H9 (cell line): ENCODE results near the gene RFTN2. TPM values are rescaled to one million over a fixed set of nuclear protein-coding genes. Genes with fewer than 3 reads are reported as not detected.

Experiments used
- DNase-seq: peaks from one replicate; pipeline ENCODE4 v3.0.0-alpha.2; 2017
- H2AFZ ChIP-seq: one replicate; pipeline ENCODE4 v1.6.1; 2013; ENCODE audit warnings: mild to moderate bottlenecking, low read length, control low read depth, moderate library complexity
- H2AK5ac ChIP-seq: 2 replicates; pipeline ENCODE4 v1.6.1; 2013; ENCODE audit warnings: low read length, control low read depth, mixed read lengths; ENCODE audit not compliant: insufficient read length
- H2BK120ac ChIP-seq: one replicate; pipeline ENCODE4 v1.6.1; 2013; ENCODE audit warnings: low read depth, mild to moderate bottlenecking, low read length, control low read depth, inconsistent platforms; ENCODE audit not compliant: poor library complexity, severe bottlenecking
- H2BK12ac ChIP-seq: 2 replicates; pipeline ENCODE4 v1.6.1; 2013; ENCODE audit warnings: low read length, control low read depth, mixed read lengths, low read depth; ENCODE audit not compliant: insufficient read length
- H2BK15ac ChIP-seq: 2 replicates; pipeline ENCODE4 v1.6.1; 2013; ENCODE audit warnings: low read depth, low read length, control low read depth
- H2BK20ac ChIP-seq: one replicate; pipeline ENCODE4 v1.6.1; 2013; ENCODE audit warnings: low read depth, mild to moderate bottlenecking, low read length, control low read depth, inconsistent platforms; ENCODE audit not compliant: poor library complexity, severe bottlenecking
- H2BK5ac ChIP-seq: 2 replicates; pipeline ENCODE4 v1.6.1; 2013; ENCODE audit warnings: low read length, control low read depth, mixed read lengths; ENCODE audit not compliant: insufficient read length
- H3K14ac ChIP-seq: 2 replicates; pipeline ENCODE4 v1.6.1; 2013; ENCODE audit warnings: low read length, control low read depth; ENCODE audit not compliant: insufficient read depth
- H3K18ac ChIP-seq: 2 replicates; pipeline ENCODE4 v1.6.1; 2013; ENCODE audit warnings: low read depth, mild to moderate bottlenecking, mixed read lengths, low read length, control low read depth; ENCODE audit not compliant: insufficient read length
- H3K23ac ChIP-seq: 2 replicates; pipeline ENCODE4 v1.6.1; 2013; ENCODE audit warnings: low read length, control low read depth, mixed read lengths, low read depth; ENCODE audit not compliant: insufficient read length
- H3K23me2 ChIP-seq: 2 replicates; pipeline ENCODE4 v1.6.1; 2013; ENCODE audit warnings: low read depth, mild to moderate bottlenecking, mixed read lengths, low read length, control low read depth; ENCODE audit not compliant: insufficient read length, poor library complexity, severe bottlenecking
- H3K27ac ChIP-seq: 2 replicates; pipeline ENCODE4 v1.5.1; 2013; ENCODE audit warnings: low read length, control low read depth, mixed read lengths, low read depth; ENCODE audit not compliant: insufficient read length
- H3K27me3 ChIP-seq: 2 replicates; pipeline ENCODE4 v1.6.1; 2013; ENCODE audit warnings: low read length, control low read depth, inconsistent platforms; ENCODE audit not compliant: insufficient read depth
- H3K4ac ChIP-seq: 2 replicates; pipeline ENCODE4 v1.6.1; 2013; ENCODE audit warnings: low read depth, mild to moderate bottlenecking, control low read depth, inconsistent platforms, low read length, moderate library complexity
- H3K4me1 ChIP-seq: 2 replicates; pipeline ENCODE4 v1.6.1; 2013; ENCODE audit warnings: low read length, control low read depth, inconsistent platforms; ENCODE audit not compliant: insufficient read depth
- H3K4me2 ChIP-seq: 2 replicates; pipeline ENCODE4 v1.6.1; 2013; ENCODE audit warnings: low read length, control low read depth, mixed read lengths; ENCODE audit not compliant: insufficient read length, insufficient read depth
- H3K56ac ChIP-seq: 2 replicates; pipeline ENCODE4 v1.6.1; 2013; ENCODE audit warnings: low read depth, mild to moderate bottlenecking, mixed read lengths, low read length, control low read depth; ENCODE audit not compliant: insufficient read length
- H3K79me1 ChIP-seq: 2 replicates; pipeline ENCODE4 v1.6.1; 2013; ENCODE audit warnings: low read depth, mild to moderate bottlenecking, moderate library complexity, low read length, control low read depth, inconsistent platforms; ENCODE audit not compliant: insufficient read depth, poor library complexity, severe bottlenecking
- H3K79me2 ChIP-seq: 2 replicates; pipeline ENCODE4 v1.6.1; 2013; ENCODE audit warnings: low read length, control low read depth, inconsistent platforms; ENCODE audit not compliant: insufficient read depth
- H3K9ac ChIP-seq: 2 replicates; pipeline ENCODE4 v1.6.1; 2013; ENCODE audit warnings: low read length, control low read depth, mixed read lengths; ENCODE audit not compliant: insufficient read length; ENCODE audit errors: extremely low read depth
- H3K9me3 ChIP-seq: one replicate; pipeline ENCODE4 v1.6.1; 2013; ENCODE audit warnings: low read depth, low read length, inconsistent platforms; ENCODE audit not compliant: control insufficient read depth
- H3T11ph ChIP-seq: one replicate; pipeline ENCODE4 v1.6.1; 2013; ENCODE audit warnings: mild to moderate bottlenecking, low read length, control low read depth, inconsistent platforms
- H4K20me1 ChIP-seq: one replicate; pipeline ENCODE4 v1.6.1; 2013; ENCODE audit not compliant: control insufficient read depth, insufficient read length, insufficient read depth
- H4K5ac ChIP-seq: 2 replicates; pipeline ENCODE4 v1.6.1; 2013; ENCODE audit warnings: low read depth, mild to moderate bottlenecking, mixed read lengths, low read length, control low read depth; ENCODE audit not compliant: insufficient read length
- H4K8ac ChIP-seq: replicated peaks from 2 replicates; pipeline ENCODE4 v1.6.1; 2013; ENCODE audit warnings: low read length, control low read depth, mixed read lengths, low read depth; ENCODE audit not compliant: insufficient read length
- H4K91ac ChIP-seq: 2 replicates; pipeline ENCODE4 v1.6.1; 2013; ENCODE audit warnings: low read depth, mild to moderate bottlenecking, moderate library complexity, mixed read lengths, low read length, control low read depth; ENCODE audit not compliant: insufficient read length
- H3K27ac Mint-ChIP-seq, 3 experiments: 2 replicates in 2 of 3; 3 replicates in 1 of 3; pipeline ENCODE4 v1.8.0; 2020 to 2021; ENCODE audit warnings: mixed read lengths in 3 of 3, mild to moderate bottlenecking in 1 of 3, moderate library complexity in 1 of 3
- H3K27me3 Mint-ChIP-seq: 2 replicates; pipeline ENCODE4 v1.8.0; 2021; ENCODE audit warnings: low read depth, mild to moderate bottlenecking, moderate library complexity, mixed read lengths
- H3K36me3 Mint-ChIP-seq, 3 experiments: 2 replicates in 2 of 3; 3 replicates in 1 of 3; pipeline ENCODE4 v1.8.0; 2020 to 2021; ENCODE audit warnings: low read depth in 3 of 3, mixed read lengths in 3 of 3; ENCODE audit not compliant: insufficient read depth in 1 of 3
- H3K4me1 Mint-ChIP-seq, 2 experiments: 2 replicates each; pipeline ENCODE4 v1.8.0; 2020; ENCODE audit warnings: mixed read lengths in 2 of 2
- H3K4me3 Mint-ChIP-seq, 2 experiments: 2 replicates in 1 of 2; 3 replicates in 1 of 2; pipeline ENCODE4 v1.8.0; 2020 to 2021; ENCODE audit warnings: mild to moderate bottlenecking in 2 of 2, mixed read lengths in 2 of 2, moderate library complexity in 1 of 2
- H3K9me3 Mint-ChIP-seq, 2 experiments: 2 replicates in 1 of 2; 3 replicates in 1 of 2; pipeline ENCODE4 v1.8.0; 2020; ENCODE audit warnings: mild to moderate bottlenecking in 2 of 2, mixed read lengths in 2 of 2, moderate library complexity in 1 of 2
- CTCF ChIP-seq: fragments of 200-600 bp; sonication (generic); conservative IDR thresholded peaks from 3 replicates; pipeline ENCODE4 v1.8.0; 2021; ENCODE audit warnings: antibody characterized with exemption, mild to moderate bottlenecking
- WGBS: extraction: QIAGEN DNeasy Blood & Tissue Kit; methylation state at CpG from one replicate; pipeline ENCODE4 v1.1.7; 2013; ENCODE audit warnings: missing lambda C conversion rate, low lambda C conversion rate, mixed read lengths; ENCODE audit not compliant: insufficient read length; ENCODE audit errors: extremely low coverage; 5-methylcytosine and 5-hydroxymethylcytosine counted together
- total RNA-seq: library from RNA; stranded (reverse); gene quantifications from 2 replicates; pipeline ENCODE4 v1.2.1, GENCODE V29; 2021

RFTN2 gene
- total RNA-seq, 1 experiment from 2014 or later: 0.28 TPM

DNA sequence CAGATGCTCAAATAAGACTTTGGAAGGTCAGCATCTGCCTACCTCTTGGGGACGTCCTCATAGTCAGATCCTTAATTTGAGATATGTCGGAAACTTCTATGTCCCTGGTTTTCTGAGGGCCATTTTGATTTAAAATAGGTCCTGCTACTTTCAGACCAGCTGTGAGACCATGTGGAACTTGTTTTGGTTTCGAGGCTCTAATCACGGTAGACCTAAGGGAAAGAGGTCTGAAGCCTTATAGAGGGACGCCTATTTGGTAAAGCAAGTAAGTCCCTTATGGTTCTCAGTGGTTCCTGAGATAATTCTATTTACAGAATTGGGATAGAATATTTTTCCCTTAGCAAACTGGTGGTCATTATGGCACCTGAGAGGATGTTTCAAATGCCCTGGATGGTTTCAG lies 75.1 kb downstream of the RFTN2 start:
- H4K8ac ChIP-seq: no peak overlapping the region
- H3K4me1 Mint-ChIP-seq: peaks cover 18 to 31% of the 10 kb centered on the region in 2 experiments
- no peak overlapping the region for H3K4ac ChIP-seq
- H2BK120ac ChIP-seq: no peak overlapping the region
- no peak overlapping the region for H3K9ac ChIP-seq
- no peak overlapping the region for H2BK5ac ChIP-seq
- H3K9me3 Mint-ChIP-seq: peaks cover 2 to 3% of the 10 kb centered on the region in 2 experiments; a peak in 3 of 5 replicates
- H3K27me3 ChIP-seq: no peaks in the 10 kb centered on the region
- no peak for DNase-seq
- no peak overlapping the region for H3K4me2 ChIP-seq
- no peaks in the 10 kb centered on the region for H3K79me1 ChIP-seq
- no peak overlapping the region for H2BK15ac ChIP-seq
- no peak overlapping the region for H3K27ac Mint-ChIP-seq
- WGBS: no CpG with 5 or more reads among the region's 5 CpGs
- H4K91ac ChIP-seq: no peak overlapping the region
- no peaks in the 10 kb centered on the region for H3K79me2 ChIP-seq
- no peak overlapping the region for H2AK5ac ChIP-seq
- no peak overlapping the region for H4K5ac ChIP-seq
- H3K23me2 ChIP-seq: no peaks in the 10 kb centered on the region
- no peak for TF ChIP-seq CTCF
- H3K36me3 Mint-ChIP-seq: peaks cover 0 to 8% (median 0%) of the 10 kb centered on the region in 3 experiments; a peak in 3 of 7 replicates
- no peak overlapping the region for H3K4me3 Mint-ChIP-seq
- no peak overlapping the region for H3K56ac ChIP-seq
- no peak overlapping the region for H3K23ac ChIP-seq
- peaks cover 5% of the 10 kb centered on the region for H3K9me3 ChIP-seq
- H3K18ac ChIP-seq: no peak overlapping the region
- peaks cover 4% of the 10 kb centered on the region; the same call in 1 of the 2 replicates for H3K4me1 ChIP-seq
- no peak overlapping the region for H3K14ac ChIP-seq
- no peak overlapping the region for H2AFZ ChIP-seq
- H3K27ac ChIP-seq: no peak overlapping the region
- H2BK12ac ChIP-seq: no peak overlapping the region
- no peak overlapping the region for H2BK20ac ChIP-seq
- H3T11ph ChIP-seq: no peak overlapping the region
- H3K27me3 Mint-ChIP-seq: no peaks in the 10 kb centered on the region
- no peaks in the 10 kb centered on the region for H4K20me1 ChIP-seq
